Measurements from ENCODE around the gene FCN3.
A peak's percentile ranks its signal among the peaks of the same experiment; 100 is the strongest.

FCN3 gene

DNA sequence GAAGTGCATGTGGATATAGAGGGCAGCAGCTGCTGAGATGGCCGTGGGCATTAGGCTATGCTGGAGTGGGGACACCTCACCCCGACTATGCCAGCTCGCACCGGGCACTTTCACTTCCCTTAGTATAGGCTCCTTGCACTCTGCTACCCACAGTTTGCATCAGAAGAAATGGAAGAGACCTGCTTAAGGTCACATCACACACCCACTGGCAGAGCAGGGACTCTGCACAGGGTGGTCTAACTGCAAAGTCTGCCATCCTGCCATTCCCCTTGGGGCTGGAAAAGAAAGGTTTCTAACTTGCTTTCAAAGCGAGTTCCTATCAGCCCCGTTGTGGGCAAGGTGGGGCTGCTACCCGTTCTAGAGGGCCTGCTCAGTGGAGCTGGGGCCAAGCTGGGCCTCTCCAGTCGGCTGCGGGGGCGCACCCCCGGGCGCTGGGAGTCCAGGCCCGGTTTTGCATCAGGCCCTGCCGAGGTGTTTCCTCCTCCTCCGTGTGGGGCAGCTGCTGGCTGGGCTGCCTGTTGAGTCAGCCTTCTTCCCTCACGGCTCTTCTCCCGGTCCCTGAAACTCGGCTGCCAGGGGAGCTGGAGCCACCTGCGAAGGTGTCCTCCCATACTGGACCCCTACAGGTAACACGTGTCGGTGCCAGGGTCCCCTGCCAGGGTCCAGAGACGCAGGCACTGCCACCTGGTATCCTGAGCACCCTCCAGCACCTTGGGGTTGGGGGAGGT lies 32.9 kb downstream of the FCN3 start, which contains the start of gene SYTL1:
Gene SYTL1 (plus strand): TSS at position 498 of the 728 bp plus-strand sequence. CDS start 3,313 bp downstream, outside the sequence.
- ATAC-seq (peak; percentile 69), DNase-seq (peak; percentile 74)

DNA sequence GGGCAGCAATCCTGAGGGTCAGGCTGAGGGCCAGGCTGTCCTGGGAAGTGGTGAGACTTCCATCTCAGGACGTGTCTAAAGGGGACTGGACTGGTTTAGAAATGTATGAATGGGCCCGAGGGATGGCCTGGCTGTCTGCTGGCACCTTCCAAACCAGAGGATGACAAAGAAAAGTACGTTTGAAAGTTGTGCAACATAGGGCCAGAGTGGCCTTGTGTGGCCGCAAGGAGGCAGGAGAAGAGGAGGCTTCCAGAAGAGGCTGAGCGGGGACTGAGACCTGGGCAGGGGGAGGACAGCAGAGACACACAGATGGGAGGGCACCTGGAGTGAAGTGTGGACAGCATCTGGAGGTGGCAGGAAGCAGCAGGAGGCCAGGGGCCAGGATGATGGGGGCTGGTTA lies 35.4 kb downstream of the FCN3 start:
- ATAC-seq (no peak), DNase-seq (no peak)

DNA sequence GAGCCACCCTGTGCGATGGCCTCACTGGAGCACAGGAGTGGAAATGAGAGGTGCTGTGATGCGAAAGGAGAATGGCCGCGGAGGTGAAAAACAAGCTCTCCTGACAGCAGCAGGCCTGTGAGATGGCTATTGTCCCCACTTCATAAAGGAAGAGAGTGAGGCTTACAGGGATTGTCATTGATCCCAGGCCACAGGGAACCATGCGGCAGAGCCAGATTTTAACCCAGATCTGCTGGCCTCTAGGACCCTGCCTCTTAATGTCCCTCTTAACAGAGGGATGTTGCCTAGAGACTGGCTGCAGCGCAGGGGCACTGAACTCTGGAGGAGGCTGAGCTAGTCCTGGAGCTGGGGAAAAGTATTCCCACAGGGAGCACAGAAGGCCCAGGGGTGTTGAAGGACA lies 35.9 kb downstream of the FCN3 start:
- DNase-seq: no peak
- ATAC-seq: no peak

DNA sequence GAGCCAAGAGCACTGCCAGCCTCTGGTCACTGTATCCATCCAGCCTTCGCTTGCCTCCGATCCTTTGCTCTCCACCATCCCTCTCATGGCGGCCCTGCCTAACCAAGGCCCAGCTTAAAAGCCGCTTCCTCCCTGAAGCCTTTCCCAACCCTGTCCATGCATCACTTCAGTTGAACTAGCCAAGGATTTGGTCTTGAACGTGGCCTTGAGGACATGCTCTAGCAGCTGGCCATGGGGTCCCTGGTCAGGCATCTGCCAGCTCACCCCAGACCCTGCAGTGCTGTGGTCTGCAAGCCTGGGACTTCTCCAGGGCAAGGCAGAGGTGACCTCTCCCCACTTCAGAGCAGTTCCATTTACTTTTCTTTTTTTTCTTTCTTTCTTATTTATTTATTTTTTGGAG lies 37.9 kb downstream of the FCN3 start:
- no peak for DNase-seq
- no peak for ATAC-seq

DNA sequence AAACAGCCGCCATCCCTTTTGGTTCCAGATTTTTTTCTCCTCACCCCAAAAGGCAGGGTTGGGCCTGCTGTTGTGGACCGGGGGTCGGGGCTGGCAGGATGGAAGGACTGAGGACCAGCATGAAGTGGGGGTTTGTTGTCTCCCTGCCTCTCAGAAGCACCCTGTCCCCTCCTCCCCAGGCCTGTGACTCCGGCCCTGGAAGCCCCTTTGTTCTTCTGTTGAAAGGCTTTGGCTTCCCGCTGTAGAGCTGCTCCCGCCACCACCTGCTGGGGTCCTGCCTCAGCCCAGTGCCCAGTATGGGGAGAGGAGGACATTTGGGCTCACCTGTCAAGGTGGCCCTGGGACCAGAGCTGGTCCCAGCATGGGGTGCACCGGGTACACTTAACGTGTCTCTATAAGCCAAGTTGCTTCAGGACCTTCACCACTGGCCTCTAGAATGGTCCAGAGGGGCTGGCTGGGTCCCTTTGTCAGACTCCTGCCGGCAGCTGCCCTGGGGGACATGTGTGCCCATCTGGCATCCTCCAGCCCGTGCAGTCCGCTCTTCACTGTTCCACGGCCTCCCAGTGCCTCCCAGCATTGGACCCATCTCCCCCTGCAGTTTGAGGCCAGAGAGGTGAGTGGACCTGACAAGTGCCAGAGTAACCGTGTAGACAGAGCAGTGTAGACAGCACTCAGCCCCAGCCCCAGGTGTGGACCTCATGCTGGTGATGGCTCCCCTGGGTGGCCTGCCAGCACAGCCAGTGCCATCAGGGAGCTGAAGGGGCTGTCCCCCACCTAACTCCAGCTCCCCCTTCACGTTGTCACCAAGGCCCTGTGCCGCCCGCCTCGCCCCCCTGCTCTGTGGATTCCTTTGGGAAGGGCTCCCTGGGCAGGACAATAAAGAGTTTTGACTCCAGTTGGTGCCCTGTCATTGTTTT lies 38.9 kb downstream of the FCN3 start:
- DNase-seq: no peak

DNA sequence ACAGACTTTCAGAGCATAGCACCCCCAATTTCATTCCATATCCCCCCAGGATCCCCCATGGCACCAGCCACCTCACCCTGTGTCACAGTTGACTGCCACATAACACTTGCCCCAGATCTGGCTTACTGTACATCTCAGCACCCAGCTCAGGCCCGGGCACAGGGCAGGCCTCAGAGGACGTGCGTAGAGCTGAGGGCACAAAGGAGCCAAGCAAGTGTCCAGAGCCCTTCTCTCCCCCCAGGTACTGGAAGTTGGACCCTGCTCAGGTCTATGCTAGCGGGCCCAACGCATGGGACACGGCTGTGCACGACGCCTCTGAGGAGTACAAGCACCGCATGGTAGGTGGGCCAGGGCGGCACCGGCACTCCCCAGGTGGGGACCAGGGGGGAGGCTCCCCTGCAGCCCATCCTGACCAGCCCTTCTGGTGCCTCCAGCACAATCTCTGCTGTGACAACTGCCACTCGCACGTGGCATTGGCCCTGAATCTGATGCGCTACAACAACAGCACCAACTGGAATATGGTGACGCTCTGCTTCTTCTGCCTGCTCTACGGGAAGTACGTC lies 40.8 kb downstream of the FCN3 start:
- DNase-seq (no peak), ATAC-seq (no peak)

More for the DNA sequence above, 38.9 kb downstream of the FCN3 start:
- ATAC-seq: no peak

DNA sequence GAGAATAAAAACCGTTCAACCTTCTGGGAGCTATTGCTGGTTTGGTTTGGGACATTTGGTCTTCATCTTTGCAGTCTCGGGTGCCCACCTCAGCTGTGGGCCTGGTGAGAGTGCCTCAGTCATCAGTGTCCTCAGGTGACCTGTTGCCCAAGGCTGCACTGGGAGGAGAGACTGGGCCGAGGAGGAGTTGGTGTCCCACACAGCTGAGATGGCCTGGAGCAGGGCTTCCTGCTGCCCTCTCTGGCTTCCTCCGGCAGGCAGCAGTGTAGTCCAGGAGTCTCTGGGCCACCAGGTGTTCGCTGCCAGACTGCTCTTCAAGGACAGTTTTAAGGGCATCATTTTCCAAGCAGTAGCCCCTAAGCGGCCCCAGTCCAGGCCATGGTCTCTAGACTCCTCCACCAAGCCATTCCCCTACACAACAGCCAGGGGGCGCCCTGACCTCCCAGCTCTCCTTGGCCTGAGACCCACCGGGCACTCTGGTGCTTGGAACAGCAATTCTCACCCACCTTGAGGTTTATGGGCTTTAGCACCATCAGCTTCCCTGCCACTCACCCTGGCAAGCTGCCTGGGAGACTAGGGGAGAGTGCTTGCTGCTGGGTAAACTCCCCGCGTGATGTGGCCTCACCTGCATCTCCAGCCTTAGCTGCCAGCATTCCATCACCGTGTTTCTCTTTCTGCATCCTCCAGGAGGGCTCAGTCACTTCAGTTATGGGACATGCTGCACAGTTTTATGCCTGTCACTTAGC lies 41.9 kb downstream of the FCN3 start:
- DNase-seq (peak; percentile 72), ATAC-seq (peak; percentile 73)

DNA sequence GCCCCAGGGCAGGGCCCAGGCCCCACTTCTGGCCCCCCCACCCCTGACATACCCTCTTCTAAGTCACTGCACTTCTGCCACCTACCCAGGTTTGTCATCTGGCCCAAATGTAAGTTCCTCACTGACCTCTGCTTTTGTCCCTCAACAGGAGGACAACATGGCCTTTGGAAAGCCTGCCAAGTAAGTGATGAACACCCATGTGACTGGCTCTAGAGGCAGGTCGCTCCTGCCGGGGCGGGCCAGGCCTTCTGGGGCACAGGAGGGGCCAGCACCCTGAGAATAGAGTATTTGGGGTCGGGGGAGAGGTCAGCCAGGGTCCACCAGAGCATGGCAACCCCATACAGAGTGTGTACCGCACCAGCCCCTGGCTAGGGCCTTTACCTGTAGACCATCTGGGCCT lies 42.7 kb downstream of the FCN3 start:
- ATAC-seq: no peak
- no peak for DNase-seq

DNA sequence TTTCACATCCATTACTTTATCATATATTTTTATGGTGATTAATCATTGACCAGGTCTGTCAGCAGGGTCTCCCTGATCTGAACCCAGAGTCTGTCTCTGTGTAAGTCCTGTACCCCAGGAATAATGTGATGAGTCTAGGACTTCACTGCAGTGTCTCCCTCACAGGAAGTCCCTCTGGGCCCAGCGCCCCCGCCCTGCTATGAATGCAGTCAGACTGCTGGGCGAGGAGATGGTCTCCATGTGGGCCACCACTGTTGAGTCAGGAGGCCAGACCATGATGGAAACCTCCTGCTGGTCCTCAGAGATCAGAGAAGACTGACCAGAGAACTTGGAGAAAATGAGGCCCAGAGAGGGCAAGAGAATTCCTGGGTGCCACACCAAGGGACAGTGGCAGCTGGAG lies 43.2 kb downstream of the FCN3 start:
- ATAC-seq: no peak

DNA sequence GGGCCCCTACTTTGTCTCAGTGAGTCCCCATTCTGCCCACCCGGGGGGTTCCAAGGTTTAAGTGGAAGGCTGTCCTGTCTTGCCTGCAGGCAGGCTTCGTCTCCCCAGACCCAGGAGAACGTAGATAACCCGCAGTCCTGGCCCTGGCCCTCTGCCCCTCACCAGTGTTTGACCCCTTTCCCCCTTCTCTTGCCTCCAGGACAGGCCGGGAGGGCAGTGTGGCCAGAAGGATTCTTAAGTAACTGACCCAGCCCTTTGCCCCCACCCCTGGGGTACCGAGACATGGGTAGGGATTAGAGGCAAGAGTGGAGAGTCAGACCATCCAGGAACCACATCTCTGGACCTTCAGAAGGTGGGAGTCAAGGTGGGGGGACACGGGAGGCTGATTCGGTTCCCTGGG lies 43.8 kb downstream of the FCN3 start:
- ATAC-seq (no peak), DNase-seq (no peak)

More for the DNA sequence above, 43.2 kb downstream of the FCN3 start:
- DNase-seq: no peak

DNA sequence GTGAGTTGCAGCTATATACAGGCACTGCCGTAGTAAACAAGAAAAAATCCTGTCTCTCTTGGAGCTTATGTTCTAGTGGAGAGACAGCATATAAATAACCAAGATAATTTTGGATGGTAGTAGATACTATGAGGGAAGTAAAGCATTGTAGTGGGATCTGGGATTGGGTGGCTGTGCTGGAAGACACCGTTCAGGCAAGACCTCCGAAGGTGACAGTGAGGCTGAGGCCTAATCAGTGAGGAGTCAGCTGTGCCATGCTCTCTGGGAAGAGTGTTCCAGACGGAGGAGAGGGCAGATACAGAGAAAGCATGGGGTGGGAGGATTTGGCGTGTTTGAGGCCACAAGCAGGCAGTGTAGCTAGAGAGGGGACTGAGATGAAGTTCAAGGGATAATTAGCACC lies 46.7 kb downstream of the FCN3 start:
- DNase-seq: no peak
- no peak for ATAC-seq

DNA sequence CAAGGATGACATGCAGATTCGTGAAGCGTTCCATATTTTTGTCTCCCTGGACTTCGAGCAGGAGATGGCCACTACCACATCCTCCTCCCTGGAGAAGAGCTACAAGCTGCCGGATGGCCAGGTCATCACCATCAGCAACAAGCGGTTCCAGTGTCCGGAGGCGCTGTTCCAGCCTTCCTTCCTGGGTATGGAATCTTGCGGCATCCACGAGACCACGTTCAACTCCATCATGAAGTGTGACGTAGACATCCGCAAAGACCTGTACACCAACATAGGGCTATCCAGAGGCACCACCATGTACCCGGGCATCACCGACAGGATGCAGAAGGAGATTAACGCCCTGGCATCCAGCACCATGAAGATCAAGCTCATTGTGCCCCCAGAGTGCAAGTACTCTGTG lies 49.3 kb downstream of the FCN3 start:
- ATAC-seq: no peak
- DNase-seq: no peak

DNA sequence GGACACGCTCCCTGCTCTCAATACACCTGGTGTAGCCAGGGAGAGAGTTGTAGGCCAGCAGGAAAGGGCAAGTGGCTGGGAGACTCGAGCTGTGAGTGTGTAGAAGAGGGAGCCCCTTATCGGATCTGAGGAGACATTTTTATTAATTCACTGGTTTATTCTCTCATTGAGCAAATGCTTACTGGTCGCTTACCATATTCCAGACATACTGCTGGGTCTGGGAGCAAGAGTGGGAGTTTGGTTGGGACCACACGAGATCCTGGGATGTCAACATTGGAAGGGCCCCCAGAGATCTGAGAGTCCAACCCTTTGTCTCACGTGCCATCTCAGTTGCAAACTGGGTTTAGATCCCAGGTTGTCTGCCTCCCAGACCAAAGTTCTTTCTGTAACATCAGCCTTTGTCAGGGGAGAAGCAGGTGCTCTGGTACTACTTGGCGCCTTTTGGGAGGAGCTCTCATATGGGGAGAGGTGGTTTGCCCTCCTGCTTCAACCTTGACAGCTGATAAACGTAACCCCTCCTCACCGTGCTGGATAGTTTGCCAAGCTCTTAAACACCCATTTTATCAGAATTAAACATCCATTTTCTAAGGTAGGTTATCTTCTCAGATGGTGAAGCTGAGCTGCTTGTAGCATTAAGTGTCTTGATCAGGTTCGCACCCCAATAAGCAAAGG lies 51.9 kb downstream of the FCN3 start:
- ATAC-seq (no peak), DNase-seq (no peak)

DNA sequence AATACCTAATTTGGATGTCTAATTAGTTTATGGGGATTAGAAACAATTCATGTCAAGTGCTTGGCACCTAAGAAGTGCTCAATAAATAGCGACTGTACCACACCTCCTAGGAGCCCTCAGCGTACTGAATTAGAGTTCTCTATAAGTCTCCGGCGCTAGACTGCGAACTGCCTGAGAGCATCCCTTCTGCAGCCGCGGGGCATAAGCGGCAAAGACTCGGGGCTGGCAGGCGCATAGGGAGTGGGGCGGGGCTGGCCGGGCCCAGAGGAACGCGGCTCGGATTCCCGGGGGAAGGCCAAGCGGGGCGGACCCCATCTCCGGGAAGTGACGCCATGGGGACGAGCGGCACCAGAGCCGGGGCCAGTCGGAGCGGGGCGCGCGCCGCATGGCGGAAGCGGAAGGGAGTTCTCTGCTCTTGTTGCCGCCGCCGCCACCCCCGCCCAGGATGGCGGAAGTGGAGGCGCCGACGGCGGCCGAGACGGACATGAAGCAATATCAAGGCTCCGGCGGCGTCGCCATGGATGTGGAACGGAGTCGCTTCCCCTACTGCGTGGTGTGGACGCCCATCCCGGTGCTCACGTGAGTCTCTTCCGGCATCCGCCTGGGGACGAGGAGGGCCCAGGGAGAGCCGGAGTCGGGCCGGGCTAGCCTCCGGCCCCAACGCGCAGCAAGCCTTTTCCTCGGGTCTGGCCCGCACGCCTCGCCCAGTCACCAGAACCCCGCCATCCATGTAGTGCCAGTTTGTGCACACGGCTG lies 52.6 kb downstream of the FCN3 start, which contains the start of gene TMEM222:
Gene TMEM222 (plus strand): TSS at position 351 of the 756 bp plus-strand sequence. CDS start 35 bp downstream, at position 386.
- ATAC-seq: peak; percentile 99
- DNase-seq: peak; percentile 97
